ENCODE results near the gene DHDH. TPM values are rescaled to one million over a fixed set of nuclear protein-coding genes. Genes with fewer than 3 reads are reported as not detected.

The DHDH gene
- total RNA-seq, 6 experiments from 2014 or later = 0.29 TPM; not detected in 5

- Histone ChIP-seq H3K27ac (no peak overlapping the region), H3K36me3 (no peaks in the 10 kb centered on the region), H3K27me3 (no peaks in the 10 kb centered on the region), H3K4me3 (no peak overlapping the region), H3K4me1 (peaks cover 0 to 6% (median 0%) of the 10 kb centered on the region in 4 donors), H3K9me3 (no peaks in the 10 kb centered on the region)
- TF ChIP-seq CTCF (IDR thresholded peaks at IDR 0.05) (no peak), POLR2A (IDR thresholded peaks at IDR 0.05) (no peak)
- ATAC-seq (no peak), DNase-seq (no peak)
- WGBS (ENCODE audit: insufficient coverage, low coverage, low lambda C conversion rate, missing lambda C conversion rate) = 69% methylated on average over 4 of the region's 4 CpGs
- intact Hi-C loops (cut with DNase I) = no loop called here
These were observed 19.6 kb downstream of the DHDH start for GRCh38 chr19:48953141-48953540.

- Histone ChIP-seq H3K27me3 (no peaks in the 10 kb centered on the region), H3K27ac (peak overlapping the region; percentile 75 to 85 (median 83)), H3K36me3 (no peaks in the 10 kb centered on the region), H3K9me3 (no peaks in the 10 kb centered on the region), H3K4me3 (peak overlapping the region; percentile 83 to 86 (median 83)), H3K4me1 (peaks cover 0 to 6% (median 0%) of the 10 kb centered on the region in 4 donors)
- no peak for TF ChIP-seq CTCF (IDR thresholded peaks at IDR 0.05)
- no peak for TF ChIP-seq POLR2A (IDR thresholded peaks at IDR 0.05)
- no peak for DNase-seq
- WGBS (ENCODE audit: insufficient coverage, low coverage, low lambda C conversion rate, missing lambda C conversion rate) = 39% methylated on average over 9 of the region's 11 CpGs
- intact Hi-C loops (cut with DNase I) = no loop called here
- peak in 1 of 4 donors; percentile 3 for ATAC-seq
These were observed 20.6 kb downstream of the DHDH start for GRCh38 chr19:48953990-48954594.

GRCh38 chr19:48954595-48955307 is 21.3 kb downstream of the DHDH start, which contains the start of gene BAX:
Gene BAX (plus strand): TSS chr19:48954875. CDS start chr19:48954929, 54 bp downstream.
- TF ChIP-seq CTCF (IDR thresholded peaks at IDR 0.05) (peak in 1 of 4 donors; percentile 11), POLR2A (IDR thresholded peaks at IDR 0.05) (peak; percentile 74)
- WGBS (ENCODE audit: insufficient coverage, low coverage, low lambda C conversion rate, missing lambda C conversion rate) = under 1% methylated on average over 25 of the region's 71 CpGs
- intact Hi-C loops (cut with DNase I) = no loop called here
- Histone ChIP-seq H3K4me1 (peaks cover 0 to 6% (median 0%) of the 10 kb centered on the region in 4 donors), H3K27ac (peak within 1 kb of the TSS; percentile 75 to 85 (median 83)), H3K27me3 (no peaks in the 10 kb centered on the region), H3K4me3 (peak within 1 kb of the TSS; percentile 83 to 86 (median 83)), H3K36me3 (no peaks in the 10 kb centered on the region), H3K9me3 (no peaks in the 10 kb centered on the region)
- ATAC-seq (peak; percentile 79 to 93 (median 88)), DNase-seq (peak; percentile 98 to 99 (median 98))

- H3K9me3 ChIP-seq = no peaks in the 10 kb centered on the region
- DNase-seq (peak in 1 of 3 donors; percentile 30), ATAC-seq (no peak)
- H3K4me1 ChIP-seq = peaks cover 0 to 6% (median 0%) of the 10 kb centered on the region in 4 donors
- H3K27ac ChIP-seq = peak overlapping the region; percentile 75 to 85 (median 83)
- no peaks in the 10 kb centered on the region for H3K27me3 ChIP-seq
- H3K36me3 ChIP-seq = no peaks in the 10 kb centered on the region
- TF ChIP-seq CTCF (IDR thresholded peaks at IDR 0.05) (no peak), POLR2A (IDR thresholded peaks at IDR 0.05) (no peak)
- H3K4me3 ChIP-seq = peak overlapping the region; percentile 83 to 86 (median 83)
- 57% methylated on average over 5 of the region's 16 CpGs for WGBS (ENCODE audit: insufficient coverage, low coverage, low lambda C conversion rate, missing lambda C conversion rate)
- intact Hi-C loops (cut with DNase I) = no loop called here
These were observed 21.9 kb downstream of the DHDH start for GRCh38 chr19:48955308-48955958.
